HG02759 (cell line): ENCODE data around the gene CD2AP.
"Not testable (repeated sequence)": the region's sequence is repeated elsewhere in the genome, so short reads cannot be mapped to it uniquely, and the experiment has no call there.

Source experiments
- ATAC-seq: cut with Tn5 transposase; IDR thresholded peaks from one replicate; pipeline ENCODE4 v1.9.1; 2021; ENCODE audit warnings: mild to moderate bottlenecking, moderate library complexity; ENCODE audit not compliant: unreplicated experiment

CD2AP gene

DNA sequence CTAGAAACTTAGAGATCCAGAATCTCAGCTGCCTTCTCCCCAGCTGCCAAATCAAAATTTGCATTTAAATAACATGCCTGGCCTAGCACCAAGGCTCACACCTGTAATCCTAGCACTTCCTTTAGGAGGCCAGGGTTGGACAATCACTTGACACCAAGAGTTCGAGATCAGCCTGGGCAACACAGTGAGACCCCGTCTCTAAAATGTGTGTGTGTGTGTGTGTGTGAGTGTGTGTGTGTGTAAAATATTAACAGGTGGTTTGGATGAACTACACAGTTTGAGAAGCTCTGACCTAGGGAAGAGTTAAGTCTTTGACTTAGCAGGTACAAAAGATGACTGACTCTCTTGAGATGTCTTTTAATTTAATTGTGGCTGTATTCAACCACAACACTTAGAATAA is 20.2 kb upstream of the CD2AP start:
- ATAC-seq = no peak

DNA sequence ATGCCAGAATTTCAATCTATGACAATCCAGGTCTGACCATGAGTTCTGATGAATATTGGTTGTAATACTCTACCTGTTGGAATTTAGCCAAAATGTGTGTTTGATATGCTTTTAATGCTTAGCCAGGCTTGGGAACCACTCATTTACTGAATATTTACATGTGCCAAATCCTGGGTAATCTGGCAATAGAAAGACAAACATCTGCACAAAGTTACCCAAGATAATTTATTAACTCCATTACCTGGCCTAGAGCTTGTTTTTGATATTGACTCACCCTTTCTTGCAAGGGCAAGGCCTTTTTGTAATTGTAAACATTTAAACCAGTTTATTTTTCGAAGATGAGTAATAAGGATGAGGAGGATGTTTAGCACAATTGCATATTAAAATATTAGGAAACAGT is 13.5 kb upstream of the CD2AP start:
- no peak for ATAC-seq

DNA sequence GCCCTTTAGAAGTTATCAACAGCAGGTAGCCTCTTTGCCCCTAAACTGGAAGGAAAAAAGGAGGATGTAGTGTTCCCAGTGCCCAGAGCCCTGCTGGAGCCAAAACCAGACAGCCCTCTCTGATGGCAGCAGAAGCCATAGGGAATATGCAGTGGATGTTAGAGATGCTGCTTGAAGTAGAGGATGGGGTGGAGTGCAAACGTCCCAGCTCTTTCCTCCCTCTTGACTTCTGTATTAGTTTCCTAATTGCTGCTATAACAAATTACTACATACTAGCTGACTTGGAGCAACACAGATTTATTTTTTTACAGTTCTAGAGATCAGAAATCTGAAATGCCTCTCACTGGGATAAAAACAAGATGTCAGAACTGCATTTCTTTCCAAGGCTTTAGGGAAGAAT is 12.5 kb upstream of the CD2AP start:
- ATAC-seq = no peak

DNA sequence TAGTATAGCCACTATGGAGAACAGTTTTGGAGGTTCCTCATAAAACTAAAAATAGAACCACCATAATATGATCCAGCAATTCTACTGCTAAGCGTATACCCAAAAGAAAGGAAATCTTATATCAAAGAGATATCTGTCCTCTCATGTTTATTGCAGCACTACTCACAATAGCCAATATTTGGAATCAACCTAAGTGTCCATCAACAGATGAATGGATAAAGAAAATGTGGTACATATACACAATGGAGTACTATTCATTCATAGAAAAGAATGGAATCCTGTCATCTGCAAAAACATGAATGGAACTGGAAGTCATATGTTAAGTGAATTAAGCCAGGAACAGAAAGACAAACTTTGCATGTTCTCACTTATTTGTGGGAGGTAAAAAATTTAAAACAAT is 5.7 kb upstream of the CD2AP start:
- no peak for ATAC-seq

DNA sequence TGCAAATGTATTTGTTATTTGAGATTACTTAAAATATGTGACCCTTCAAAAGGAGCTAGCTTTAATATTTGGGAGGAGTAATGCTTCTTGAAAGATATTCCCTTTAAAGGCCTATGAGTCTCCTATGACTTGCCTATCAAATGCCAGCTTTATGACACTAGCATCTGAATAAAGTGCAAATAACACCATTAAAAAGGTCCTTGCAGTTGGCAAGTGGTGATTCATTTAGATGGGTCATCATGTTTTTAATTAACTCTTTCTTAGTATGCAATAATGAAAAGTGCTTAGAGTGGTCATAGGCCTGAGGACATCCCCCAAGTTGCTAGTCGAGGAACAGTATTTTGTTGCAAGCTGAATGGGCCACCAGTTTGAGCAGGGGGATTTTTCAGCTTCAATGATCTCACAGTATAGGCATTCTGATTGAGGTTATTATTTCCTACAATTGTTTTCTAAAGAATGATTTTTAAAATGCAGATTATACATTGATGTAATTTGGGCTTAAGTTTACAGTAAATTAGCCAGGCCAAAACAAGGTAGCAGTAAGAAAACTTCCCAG is 3.7 kb upstream of the CD2AP start:
- ATAC-seq = no peak

DNA sequence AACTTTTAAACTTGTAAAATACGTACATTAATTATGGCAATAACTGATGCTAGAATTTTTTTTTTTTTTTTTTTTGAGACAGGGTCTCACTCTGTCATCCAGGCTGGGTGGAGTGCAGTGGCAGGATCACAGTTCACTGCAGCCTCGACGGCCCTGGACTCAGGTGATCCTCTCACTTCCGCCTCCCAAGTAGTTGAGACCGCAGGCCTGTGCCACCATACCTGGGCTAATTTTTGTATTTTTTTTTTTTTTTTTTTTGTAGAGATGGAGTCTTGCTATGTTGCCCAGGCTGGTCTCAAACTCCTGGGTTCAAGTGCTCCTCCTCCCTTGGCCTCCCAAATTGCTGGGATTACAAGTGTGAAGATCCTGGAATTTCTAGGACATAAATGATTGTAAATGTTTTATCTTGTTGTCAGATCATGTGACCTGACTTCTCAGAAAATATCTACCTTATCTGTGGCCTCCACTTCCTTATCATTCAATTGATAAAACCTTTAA is 2.2 kb upstream of the CD2AP start:
- ATAC-seq = no peak

DNA sequence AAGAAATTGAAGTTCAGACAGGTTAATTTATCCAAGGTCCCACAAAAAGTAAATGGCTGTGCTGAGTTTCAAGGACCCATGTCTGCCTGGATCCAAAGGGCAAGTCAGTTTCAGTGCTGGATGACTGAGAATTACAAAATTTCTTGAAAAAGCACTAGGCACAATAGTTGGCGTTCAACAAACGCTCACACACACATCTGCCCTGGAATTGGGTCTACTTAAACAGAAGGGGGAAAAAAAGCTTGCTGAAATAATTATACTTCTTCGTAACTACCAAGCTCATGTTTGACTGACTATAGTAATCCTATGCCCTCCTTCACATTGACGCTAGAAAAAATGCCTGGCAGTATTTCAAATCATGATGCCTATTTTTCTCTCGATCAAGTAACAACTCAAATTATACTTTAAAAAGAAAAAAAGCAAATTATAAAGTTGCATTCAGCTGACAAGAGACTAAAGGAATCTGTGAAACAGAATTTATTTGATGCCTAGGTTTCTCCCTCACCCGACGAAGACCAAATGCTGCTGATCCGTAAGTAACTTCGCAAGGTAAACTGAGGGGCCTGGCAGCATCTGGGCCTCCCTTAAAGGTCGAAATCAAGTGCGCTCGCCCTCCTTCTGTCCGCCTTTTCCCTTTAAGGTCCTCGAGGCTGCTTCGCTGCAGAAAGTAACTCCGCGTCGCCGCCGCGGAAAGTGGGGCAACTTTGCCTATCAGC is 650 bp upstream of the CD2AP start:
- no peak for ATAC-seq

DNA sequence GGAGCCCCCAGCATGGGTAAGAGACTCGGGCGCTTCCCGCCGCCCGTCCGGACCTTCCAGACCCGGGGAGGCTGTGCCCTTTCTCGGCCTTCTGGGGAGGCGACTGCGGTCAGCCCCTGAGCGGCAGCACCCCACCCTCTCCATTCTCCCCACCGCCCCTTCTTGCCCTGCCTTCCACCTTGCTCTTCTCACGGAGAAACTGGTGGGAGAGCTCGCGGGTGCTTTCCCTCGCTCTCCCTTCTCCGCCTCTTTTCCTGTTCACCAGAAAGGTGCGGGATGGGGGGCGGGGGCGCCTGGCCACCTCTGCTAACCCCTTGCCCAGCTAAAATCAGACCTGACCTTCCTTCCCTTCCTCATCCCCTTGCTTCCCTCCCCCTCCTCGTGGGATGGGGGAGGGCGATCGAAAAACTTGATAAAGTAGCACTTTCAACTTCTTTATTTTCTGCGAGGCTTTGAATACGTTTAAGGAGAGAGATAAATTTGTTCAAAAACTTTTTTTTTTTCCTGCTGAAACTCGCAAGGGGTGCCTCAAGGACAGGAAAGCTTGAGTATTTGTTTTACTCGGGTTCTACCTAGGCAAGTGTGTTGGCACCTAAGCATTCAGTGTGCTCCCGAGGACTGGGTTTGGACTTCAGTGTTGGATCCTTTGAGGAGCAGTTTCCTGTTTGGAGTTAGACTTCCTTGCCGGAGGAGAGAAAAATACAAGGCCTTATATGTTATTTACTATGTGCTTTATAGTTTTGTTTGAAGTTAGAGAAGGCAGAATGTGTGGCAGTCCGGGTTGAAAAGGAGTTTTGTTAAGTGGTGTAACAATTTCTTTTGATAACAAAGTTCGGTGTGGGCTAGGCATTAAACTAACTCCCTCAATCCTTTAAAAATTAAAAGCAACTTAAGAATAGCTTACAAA is 897 bp downstream of the CD2AP start:
- peak; percentile 40 for ATAC-seq

DNA sequence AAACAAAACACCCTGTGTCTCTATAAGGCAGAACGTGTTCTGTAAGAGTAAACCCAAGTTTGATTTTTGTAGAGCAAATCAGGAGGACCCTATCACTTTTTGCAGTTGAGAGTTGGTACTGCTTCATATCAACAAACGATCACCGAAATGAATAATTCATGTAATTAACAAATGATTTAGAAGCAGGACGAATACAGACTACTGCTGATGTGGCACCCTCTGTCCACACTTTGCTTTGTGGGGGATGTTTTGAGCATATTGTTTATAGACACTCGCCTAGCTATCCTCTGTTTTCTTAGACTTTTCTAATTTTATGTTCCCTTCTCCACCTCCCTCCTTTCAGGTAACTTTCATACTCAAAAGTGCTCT is 1.5 kb downstream of the CD2AP start:
- no peak for ATAC-seq

DNA sequence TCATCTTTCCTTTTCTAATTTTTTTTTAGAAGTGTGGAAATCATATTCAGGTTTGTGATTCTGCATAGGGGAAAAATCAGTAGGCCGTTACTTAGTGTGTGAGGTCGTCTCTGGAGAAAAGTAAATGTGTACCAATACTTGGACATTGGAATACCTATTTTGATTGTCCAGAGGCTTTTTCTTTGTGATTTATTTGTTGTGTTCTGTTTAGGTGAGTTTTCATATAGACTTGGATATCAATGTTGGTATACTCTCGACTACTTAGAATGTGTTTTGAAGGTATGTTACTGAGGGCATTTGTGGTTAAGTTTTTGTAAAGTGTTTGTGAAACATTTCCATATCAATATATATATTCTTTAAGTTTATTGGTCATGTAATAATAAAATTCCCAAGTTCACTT is 2.3 kb downstream of the CD2AP start:
- ATAC-seq = no peak

DNA sequence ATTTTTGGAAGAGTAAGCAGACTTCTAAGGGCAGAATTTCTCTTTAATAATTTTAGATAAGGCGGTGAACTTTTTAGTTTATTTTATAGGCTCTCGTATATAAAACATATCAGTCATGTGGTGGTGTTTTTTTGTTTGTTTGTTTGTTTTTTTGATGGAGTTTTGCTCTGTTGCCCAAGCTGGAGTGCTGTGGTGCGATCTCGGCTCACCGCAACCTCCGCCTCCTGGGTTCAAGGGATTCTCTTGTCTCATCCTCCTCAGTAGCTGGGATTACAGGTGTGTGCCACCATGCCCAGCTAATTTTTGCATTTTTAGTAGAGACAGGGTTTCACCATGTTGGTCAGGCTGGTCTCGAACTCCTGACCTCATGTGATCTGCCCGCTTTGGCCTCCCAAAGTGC is 3.6 kb downstream of the CD2AP start:
- not testable (repeated sequence) for ATAC-seq

DNA sequence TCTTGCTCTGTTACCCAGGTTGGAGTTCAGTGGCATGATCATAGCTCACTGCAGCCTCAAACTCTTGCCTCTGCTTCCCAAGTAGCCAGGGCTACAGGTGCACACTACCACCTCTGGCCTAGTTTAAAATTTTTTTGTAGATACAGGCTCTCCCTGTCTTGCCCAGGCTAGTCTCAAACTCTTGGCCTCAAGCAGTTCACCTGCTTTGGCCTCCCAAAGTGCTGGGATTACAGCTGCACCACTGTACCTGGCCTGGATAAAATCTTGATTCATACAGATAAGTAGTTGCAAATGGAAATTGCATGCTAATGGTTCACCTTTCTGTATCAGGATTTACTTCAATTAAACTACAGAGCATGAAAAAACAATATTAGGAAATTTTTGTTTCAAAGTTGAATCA is 4.2 kb downstream of the CD2AP start:
- ATAC-seq = no peak

DNA sequence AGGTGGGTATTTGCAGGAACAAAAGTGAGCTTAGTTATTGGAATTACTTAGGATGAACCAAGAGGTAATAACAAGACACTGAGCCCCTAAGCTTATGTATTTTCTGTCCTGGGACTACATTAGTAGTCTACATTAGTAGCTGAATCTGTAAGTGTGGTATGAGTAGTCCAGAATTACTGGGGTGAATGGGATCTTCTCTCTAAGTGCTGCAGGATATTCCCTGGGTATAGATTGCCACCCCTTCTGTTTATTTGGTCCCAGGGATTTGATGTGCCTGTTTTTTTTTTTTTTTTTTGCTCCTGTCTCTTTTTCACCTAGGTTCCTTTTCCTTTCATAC is 5.9 kb downstream of the CD2AP start:
- peak; percentile 33 for ATAC-seq

DNA sequence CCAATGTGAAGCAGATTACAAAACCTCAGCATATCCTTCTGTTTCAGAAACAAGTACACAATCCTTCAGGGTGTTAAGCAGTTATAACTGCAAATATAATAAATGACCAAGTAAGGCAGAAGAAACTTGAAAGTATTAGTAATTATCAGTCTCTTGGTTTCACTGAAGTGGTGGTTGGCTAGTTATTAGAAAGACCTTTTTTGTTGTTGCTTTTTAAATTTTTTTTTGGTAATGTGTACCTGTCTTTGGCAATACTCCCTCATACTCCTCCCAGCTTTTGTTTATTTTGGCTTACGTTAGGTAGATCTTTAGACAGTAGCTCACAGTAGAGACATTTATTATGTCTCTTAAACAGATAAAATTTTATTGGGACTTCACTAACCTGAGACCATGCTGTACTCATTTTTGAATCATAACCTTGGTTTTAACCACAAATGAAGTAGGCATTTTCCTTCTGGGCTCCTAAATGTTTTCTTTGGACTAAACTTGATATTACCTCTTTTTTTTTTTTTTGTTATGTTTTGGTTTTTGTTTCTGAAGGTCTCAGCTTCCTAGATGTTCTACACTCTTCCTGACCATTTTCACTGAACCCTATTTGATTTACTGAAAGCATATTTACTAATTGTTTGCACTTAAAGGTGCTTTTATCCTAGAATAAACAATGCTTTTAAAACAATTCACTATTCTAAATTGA is 6.4 kb downstream of the CD2AP start:
- peak; percentile 49 for ATAC-seq

DNA sequence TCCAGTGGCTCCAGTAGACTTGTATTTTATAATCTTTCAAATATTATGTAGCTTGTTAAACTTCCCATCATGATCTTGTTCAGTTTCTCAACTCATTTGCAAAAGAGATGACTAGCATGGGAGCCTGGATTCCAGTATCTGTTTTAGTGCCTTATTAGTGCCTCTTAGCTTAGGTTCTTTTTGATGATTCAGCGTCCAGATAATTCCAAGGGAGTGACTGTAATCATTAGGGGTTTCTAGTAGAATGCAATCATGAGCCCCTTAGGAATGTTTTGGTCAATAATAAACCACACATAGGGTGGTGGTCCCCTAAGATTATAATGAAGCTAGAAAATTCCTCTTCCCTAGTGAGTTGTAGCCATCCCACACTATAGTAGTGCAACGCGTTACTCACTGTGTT is 7.0 kb downstream of the CD2AP start:
- ATAC-seq = no peak

DNA sequence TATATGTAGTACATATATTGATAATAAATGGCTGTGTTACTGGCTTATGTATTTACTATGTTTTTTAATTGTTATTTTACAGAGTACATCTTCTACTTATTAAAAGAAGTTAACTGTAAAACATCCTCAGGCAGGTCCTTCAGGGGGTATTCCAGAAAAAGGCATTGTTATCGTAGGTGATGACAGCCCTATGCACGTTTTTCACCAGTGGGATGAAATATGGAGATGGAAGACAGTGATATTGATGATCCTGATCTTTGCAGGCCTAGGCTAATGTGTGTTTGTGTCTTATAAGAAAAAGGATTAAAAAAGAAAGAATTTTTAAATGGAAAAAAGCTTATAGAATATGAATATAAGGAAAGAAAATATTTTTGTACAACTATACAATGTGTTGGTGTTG is 7.5 kb downstream of the CD2AP start:
- ATAC-seq = no peak

DNA sequence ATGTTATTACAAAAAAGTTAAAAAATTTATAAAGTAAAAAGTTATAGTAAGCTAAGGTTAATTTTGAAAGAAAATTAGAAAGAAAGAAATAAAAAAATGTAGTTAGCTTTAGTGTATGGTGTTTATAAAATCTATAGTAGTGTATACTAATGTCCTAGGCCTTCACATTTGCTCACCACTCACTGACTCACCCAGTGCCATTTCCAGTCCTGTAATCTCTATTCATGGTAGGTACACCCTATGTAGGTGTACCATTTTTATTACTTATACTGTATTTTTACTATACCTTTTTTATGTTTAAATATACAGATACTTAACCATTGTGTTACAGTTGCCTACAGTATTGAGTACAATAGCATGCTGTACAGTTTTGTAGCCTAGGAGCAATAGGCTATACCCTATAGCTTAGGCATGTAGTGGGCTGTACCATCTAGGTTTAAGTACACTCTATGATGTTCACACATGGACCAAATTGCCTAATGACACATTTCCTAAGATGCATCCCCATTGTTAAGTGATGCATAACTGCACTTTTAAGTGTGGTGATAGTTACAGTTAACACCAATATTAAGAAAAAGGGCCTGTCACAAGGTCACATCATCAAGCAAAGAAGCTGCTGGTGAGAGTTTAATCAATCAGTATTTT is 8.0 kb downstream of the CD2AP start:
- no peak for ATAC-seq

DNA sequence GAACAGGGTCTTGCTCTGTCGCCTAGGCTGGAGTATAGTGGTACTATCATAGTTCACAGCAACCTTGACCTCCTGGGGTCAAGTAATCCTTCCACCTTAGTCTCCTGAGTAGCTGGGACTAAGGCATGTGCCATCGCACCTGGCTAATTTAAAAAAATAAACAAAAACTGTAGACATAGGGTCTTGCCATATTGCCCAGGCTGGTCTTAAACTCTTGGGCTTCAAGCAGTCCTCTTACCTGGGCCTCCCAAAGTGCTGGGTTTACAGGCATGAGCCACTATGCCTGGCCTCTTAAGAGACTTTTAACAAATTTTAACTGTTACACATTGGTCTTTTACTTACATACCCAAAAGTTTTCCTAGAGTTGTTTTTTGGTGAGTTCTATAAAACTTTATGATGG is 12.4 kb downstream of the CD2AP start:
- no peak for ATAC-seq

DNA sequence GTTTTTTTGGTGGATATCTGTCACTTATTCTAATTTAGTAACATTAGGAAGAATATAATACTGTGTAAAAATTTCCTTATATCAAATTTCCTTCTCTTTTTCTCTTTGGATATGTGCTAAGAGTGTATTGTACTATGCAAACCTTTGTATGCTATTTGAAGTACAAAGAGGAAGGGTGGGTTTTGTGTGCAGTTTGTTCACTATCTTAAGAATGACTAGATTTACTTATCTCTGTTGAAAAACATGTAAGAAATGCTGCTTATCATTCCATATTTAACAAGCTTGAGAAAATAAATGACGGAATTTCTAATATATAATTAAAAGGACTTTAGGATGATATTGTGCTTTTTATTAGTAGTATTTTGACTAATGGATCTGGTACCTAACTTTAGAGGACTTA is 13.1 kb downstream of the CD2AP start:
- no peak for ATAC-seq

DNA sequence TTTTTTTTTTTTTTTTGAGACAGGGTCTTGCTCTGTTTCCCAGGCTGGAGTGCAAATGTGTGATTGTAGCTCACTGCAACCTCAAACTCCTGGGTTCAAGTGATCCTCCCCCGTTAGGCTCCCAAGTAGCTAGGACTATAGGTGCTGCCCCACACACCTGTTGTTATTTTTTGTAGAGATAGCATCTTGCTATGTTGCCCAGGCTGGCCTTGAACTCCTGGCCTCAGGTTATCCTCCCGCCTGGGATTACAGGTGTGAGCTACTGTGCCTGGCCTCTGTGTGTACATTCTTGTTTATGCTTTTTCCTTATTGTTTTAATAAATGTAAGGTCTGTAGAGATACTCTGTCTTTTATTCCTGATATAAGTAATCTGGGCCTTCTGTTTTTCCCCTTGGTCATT is 14.8 kb downstream of the CD2AP start:
- ATAC-seq = no peak

DNA sequence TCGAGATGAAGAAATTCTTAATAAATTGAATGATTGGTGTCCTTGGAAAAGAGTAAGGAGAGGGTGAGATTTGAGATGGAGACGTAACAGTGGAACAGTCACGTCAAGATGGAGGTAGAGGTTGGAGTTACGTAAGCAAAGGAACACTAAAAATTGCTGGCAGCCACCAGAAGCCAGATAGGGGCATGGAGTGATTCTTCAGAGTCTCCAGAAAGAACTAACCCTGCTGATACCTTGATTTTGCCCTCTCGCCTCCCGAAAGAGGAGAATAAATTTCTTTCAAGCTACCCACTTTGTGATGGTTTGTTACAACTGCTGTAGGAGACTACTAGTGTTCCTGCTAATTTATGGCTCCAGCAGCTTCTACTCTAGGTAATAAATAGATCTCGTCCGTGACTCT is 17.6 kb downstream of the CD2AP start:
- no peak for ATAC-seq
